ENCODE data around the gene SSH2.

DNA sequence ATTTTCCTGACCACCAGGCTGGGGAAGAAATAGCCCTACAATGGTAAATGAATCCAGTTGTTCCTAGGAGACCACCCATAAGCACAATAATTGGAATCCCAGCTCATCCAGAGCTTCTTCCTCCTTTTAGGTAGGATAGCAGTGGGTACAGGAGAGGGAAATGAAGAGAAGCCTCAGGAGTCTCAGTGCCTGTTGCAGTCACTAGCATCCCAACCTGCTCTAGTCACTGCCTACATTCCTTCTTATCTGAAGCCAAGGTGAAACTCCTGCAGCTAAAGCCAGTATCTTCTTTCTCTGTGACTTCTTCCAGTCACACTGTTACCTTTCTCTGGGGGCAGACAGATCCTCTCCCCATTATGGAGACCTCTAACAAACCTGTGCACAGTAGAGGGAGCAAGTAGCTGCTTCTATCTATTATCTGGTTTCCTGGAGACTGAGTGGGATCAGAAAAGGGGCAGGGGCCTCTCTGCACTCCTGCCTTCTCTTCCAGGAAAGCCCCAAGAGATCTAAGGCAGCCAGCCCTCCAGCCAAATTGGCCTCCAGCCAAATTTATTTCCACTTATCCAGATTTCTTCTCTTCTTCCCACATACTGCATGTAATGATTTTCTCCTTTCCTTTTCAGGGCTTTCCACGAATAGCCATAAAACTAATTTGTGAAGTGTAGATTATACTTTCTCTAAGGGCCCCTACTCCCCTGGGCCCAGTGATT lies 85.5 kb downstream of the SSH2 start:
- TF ChIP-seq, protein P1, sequence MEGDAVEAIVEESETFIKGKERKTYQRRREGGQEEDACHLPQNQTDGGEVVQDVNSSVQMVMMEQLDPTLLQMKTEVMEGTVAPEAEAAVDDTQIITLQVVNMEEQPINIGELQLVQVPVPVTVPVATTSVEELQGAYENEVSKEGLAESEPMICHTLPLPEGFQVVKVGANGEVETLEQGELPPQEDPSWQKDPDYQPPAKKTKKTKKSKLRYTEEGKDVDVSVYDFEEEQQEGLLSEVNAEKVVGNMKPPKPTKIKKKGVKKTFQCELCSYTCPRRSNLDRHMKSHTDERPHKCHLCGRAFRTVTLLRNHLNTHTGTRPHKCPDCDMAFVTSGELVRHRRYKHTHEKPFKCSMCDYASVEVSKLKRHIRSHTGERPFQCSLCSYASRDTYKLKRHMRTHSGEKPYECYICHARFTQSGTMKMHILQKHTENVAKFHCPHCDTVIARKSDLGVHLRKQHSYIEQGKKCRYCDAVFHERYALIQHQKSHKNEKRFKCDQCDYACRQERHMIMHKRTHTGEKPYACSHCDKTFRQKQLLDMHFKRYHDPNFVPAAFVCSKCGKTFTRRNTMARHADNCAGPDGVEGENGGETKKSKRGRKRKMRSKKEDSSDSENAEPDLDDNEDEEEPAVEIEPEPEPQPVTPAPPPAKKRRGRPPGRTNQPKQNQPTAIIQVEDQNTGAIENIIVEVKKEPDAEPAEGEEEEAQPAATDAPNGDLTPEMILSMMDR (IDR thresholded peaks at IDR 0.05; ENCODE audit: low read depth, low read length) = no peak
- TF ChIP-seq EZH2phosphoT487 (IDR thresholded peaks at IDR 0.05; ENCODE audit: low read depth) = no peak

Data from OCI-LY3 (cell line).